ENCODE results near the gene IL6ST.

DNA sequence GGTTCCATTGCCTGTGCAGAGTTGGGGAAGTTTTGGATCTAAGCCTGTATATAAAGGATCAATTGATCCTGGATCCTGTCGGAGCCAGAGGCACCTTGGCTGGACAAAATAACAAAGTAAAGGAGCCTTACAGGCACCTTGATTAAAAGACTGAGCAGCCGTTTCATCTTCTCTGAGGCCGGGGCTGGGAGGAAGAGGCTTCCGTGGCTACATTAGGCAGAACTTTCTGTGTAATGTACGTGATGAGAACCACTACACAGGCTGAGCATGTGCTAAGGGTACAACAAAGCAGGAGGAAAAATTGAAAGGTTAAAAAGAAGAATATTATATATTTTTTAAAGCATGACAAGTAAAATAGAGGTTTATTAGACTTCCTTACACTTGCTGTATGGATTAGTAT lies 106.6 kb downstream of the IL6ST start:
- TF ChIP-seq, protein P1, sequence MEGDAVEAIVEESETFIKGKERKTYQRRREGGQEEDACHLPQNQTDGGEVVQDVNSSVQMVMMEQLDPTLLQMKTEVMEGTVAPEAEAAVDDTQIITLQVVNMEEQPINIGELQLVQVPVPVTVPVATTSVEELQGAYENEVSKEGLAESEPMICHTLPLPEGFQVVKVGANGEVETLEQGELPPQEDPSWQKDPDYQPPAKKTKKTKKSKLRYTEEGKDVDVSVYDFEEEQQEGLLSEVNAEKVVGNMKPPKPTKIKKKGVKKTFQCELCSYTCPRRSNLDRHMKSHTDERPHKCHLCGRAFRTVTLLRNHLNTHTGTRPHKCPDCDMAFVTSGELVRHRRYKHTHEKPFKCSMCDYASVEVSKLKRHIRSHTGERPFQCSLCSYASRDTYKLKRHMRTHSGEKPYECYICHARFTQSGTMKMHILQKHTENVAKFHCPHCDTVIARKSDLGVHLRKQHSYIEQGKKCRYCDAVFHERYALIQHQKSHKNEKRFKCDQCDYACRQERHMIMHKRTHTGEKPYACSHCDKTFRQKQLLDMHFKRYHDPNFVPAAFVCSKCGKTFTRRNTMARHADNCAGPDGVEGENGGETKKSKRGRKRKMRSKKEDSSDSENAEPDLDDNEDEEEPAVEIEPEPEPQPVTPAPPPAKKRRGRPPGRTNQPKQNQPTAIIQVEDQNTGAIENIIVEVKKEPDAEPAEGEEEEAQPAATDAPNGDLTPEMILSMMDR (optimal IDR thresholded peaks at IDR 0.05 in 1 of 3, IDR thresholded peaks at IDR 0.05 in 1 of 3, conservative IDR thresholded peaks at IDR 0.05 in 1 of 3; ENCODE audit: extremely low read depth in 1 of 3, insufficient read depth in 2 of 3, low read length in 3 of 3): no peak
- TF ChIP-seq EZH2 (IDR thresholded peaks at IDR 0.05; ENCODE audit: low read length): no peak

All from keratinocyte (primary cell).